H9 (cell line): ENCODE results near the gene COASY. TPM values are rescaled to one million over a fixed set of nuclear protein-coding genes. Genes with fewer than 3 reads are reported as not detected.

ENCODE experiments used
- DNase-seq: peaks from one replicate; pipeline ENCODE4 v3.0.0-alpha.2; 2017
- H2AFZ ChIP-seq: one replicate; pipeline ENCODE4 v1.6.1; 2013; ENCODE audit warnings: mild to moderate bottlenecking, low read length, control low read depth, moderate library complexity
- H2AK5ac ChIP-seq: 2 replicates; pipeline ENCODE4 v1.6.1; 2013; ENCODE audit warnings: low read length, control low read depth, mixed read lengths; ENCODE audit not compliant: insufficient read length
- H2BK120ac ChIP-seq: one replicate; pipeline ENCODE4 v1.6.1; 2013; ENCODE audit warnings: low read depth, mild to moderate bottlenecking, low read length, control low read depth, inconsistent platforms; ENCODE audit not compliant: poor library complexity, severe bottlenecking
- H2BK12ac ChIP-seq: 2 replicates; pipeline ENCODE4 v1.6.1; 2013; ENCODE audit warnings: low read length, control low read depth, mixed read lengths, low read depth; ENCODE audit not compliant: insufficient read length
- H2BK15ac ChIP-seq: 2 replicates; pipeline ENCODE4 v1.6.1; 2013; ENCODE audit warnings: low read depth, low read length, control low read depth
- H2BK20ac ChIP-seq: one replicate; pipeline ENCODE4 v1.6.1; 2013; ENCODE audit warnings: low read depth, mild to moderate bottlenecking, low read length, control low read depth, inconsistent platforms; ENCODE audit not compliant: poor library complexity, severe bottlenecking
- H2BK5ac ChIP-seq: 2 replicates; pipeline ENCODE4 v1.6.1; 2013; ENCODE audit warnings: low read length, control low read depth, mixed read lengths; ENCODE audit not compliant: insufficient read length
- H3K14ac ChIP-seq: 2 replicates; pipeline ENCODE4 v1.6.1; 2013; ENCODE audit warnings: low read length, control low read depth; ENCODE audit not compliant: insufficient read depth
- H3K18ac ChIP-seq: 2 replicates; pipeline ENCODE4 v1.6.1; 2013; ENCODE audit warnings: low read depth, mild to moderate bottlenecking, mixed read lengths, low read length, control low read depth; ENCODE audit not compliant: insufficient read length
- H3K23ac ChIP-seq: 2 replicates; pipeline ENCODE4 v1.6.1; 2013; ENCODE audit warnings: low read length, control low read depth, mixed read lengths, low read depth; ENCODE audit not compliant: insufficient read length
- H3K23me2 ChIP-seq: 2 replicates; pipeline ENCODE4 v1.6.1; 2013; ENCODE audit warnings: low read depth, mild to moderate bottlenecking, mixed read lengths, low read length, control low read depth; ENCODE audit not compliant: insufficient read length, poor library complexity, severe bottlenecking
- H3K27ac ChIP-seq: 2 replicates; pipeline ENCODE4 v1.5.1; 2013; ENCODE audit warnings: low read length, control low read depth, mixed read lengths, low read depth; ENCODE audit not compliant: insufficient read length
- H3K27me3 ChIP-seq: 2 replicates; pipeline ENCODE4 v1.6.1; 2013; ENCODE audit warnings: low read length, control low read depth, inconsistent platforms; ENCODE audit not compliant: insufficient read depth
- H3K4ac ChIP-seq: 2 replicates; pipeline ENCODE4 v1.6.1; 2013; ENCODE audit warnings: low read depth, mild to moderate bottlenecking, control low read depth, inconsistent platforms, low read length, moderate library complexity
- H3K4me1 ChIP-seq: 2 replicates; pipeline ENCODE4 v1.6.1; 2013; ENCODE audit warnings: low read length, control low read depth, inconsistent platforms; ENCODE audit not compliant: insufficient read depth
- H3K4me2 ChIP-seq: 2 replicates; pipeline ENCODE4 v1.6.1; 2013; ENCODE audit warnings: low read length, control low read depth, mixed read lengths; ENCODE audit not compliant: insufficient read length, insufficient read depth
- H3K56ac ChIP-seq: 2 replicates; pipeline ENCODE4 v1.6.1; 2013; ENCODE audit warnings: low read depth, mild to moderate bottlenecking, mixed read lengths, low read length, control low read depth; ENCODE audit not compliant: insufficient read length
- H3K79me1 ChIP-seq: 2 replicates; pipeline ENCODE4 v1.6.1; 2013; ENCODE audit warnings: low read depth, mild to moderate bottlenecking, moderate library complexity, low read length, control low read depth, inconsistent platforms; ENCODE audit not compliant: insufficient read depth, poor library complexity, severe bottlenecking
- H3K79me2 ChIP-seq: 2 replicates; pipeline ENCODE4 v1.6.1; 2013; ENCODE audit warnings: low read length, control low read depth, inconsistent platforms; ENCODE audit not compliant: insufficient read depth
- H3K9ac ChIP-seq: 2 replicates; pipeline ENCODE4 v1.6.1; 2013; ENCODE audit warnings: low read length, control low read depth, mixed read lengths; ENCODE audit not compliant: insufficient read length; ENCODE audit errors: extremely low read depth
- H3K9me3 ChIP-seq: one replicate; pipeline ENCODE4 v1.6.1; 2013; ENCODE audit warnings: low read depth, low read length, inconsistent platforms; ENCODE audit not compliant: control insufficient read depth
- H3T11ph ChIP-seq: one replicate; pipeline ENCODE4 v1.6.1; 2013; ENCODE audit warnings: mild to moderate bottlenecking, low read length, control low read depth, inconsistent platforms
- H4K20me1 ChIP-seq: one replicate; pipeline ENCODE4 v1.6.1; 2013; ENCODE audit not compliant: control insufficient read depth, insufficient read length, insufficient read depth
- H4K5ac ChIP-seq: 2 replicates; pipeline ENCODE4 v1.6.1; 2013; ENCODE audit warnings: low read depth, mild to moderate bottlenecking, mixed read lengths, low read length, control low read depth; ENCODE audit not compliant: insufficient read length
- H4K8ac ChIP-seq: replicated peaks from 2 replicates; pipeline ENCODE4 v1.6.1; 2013; ENCODE audit warnings: low read length, control low read depth, mixed read lengths, low read depth; ENCODE audit not compliant: insufficient read length
- H4K91ac ChIP-seq: 2 replicates; pipeline ENCODE4 v1.6.1; 2013; ENCODE audit warnings: low read depth, mild to moderate bottlenecking, moderate library complexity, mixed read lengths, low read length, control low read depth; ENCODE audit not compliant: insufficient read length
- H3K27ac Mint-ChIP-seq, 3 experiments: 2 replicates in 2 of 3; 3 replicates in 1 of 3; pipeline ENCODE4 v1.8.0; 2020 to 2021; ENCODE audit warnings: mixed read lengths in 3 of 3, mild to moderate bottlenecking in 1 of 3, moderate library complexity in 1 of 3
- H3K27me3 Mint-ChIP-seq: 2 replicates; pipeline ENCODE4 v1.8.0; 2021; ENCODE audit warnings: low read depth, mild to moderate bottlenecking, moderate library complexity, mixed read lengths
- H3K36me3 Mint-ChIP-seq, 3 experiments: 2 replicates in 2 of 3; 3 replicates in 1 of 3; pipeline ENCODE4 v1.8.0; 2020 to 2021; ENCODE audit warnings: low read depth in 3 of 3, mixed read lengths in 3 of 3; ENCODE audit not compliant: insufficient read depth in 1 of 3
- H3K4me1 Mint-ChIP-seq, 2 experiments: 2 replicates each; pipeline ENCODE4 v1.8.0; 2020; ENCODE audit warnings: mixed read lengths in 2 of 2
- H3K4me3 Mint-ChIP-seq, 2 experiments: 2 replicates in 1 of 2; 3 replicates in 1 of 2; pipeline ENCODE4 v1.8.0; 2020 to 2021; ENCODE audit warnings: mild to moderate bottlenecking in 2 of 2, mixed read lengths in 2 of 2, moderate library complexity in 1 of 2
- H3K9me3 Mint-ChIP-seq, 2 experiments: 2 replicates in 1 of 2; 3 replicates in 1 of 2; pipeline ENCODE4 v1.8.0; 2020; ENCODE audit warnings: mild to moderate bottlenecking in 2 of 2, mixed read lengths in 2 of 2, moderate library complexity in 1 of 2
- CTCF ChIP-seq: fragments of 200-600 bp; sonication (generic); conservative IDR thresholded peaks from 3 replicates; pipeline ENCODE4 v1.8.0; 2021; ENCODE audit warnings: antibody characterized with exemption, mild to moderate bottlenecking
- WGBS: extraction: QIAGEN DNeasy Blood & Tissue Kit; methylation state at CpG from one replicate; pipeline ENCODE4 v1.1.7; 2013; ENCODE audit warnings: missing lambda C conversion rate, low lambda C conversion rate, mixed read lengths; ENCODE audit not compliant: insufficient read length; ENCODE audit errors: extremely low coverage; 5-methylcytosine and 5-hydroxymethylcytosine counted together
- total RNA-seq: library from RNA; stranded (reverse); gene quantifications from 2 replicates; pipeline ENCODE4 v1.2.1, GENCODE V29; 2021

Gene COASY
- total RNA-seq, 1 experiment from 2014 or later: 84.1 TPM

- H3K14ac ChIP-seq: no peak overlapping the region
- no peaks in the 10 kb centered on the region for H3K27me3 ChIP-seq
- no peak overlapping the region for H4K5ac ChIP-seq
- H3K23me2 ChIP-seq: peaks cover 16% of the 10 kb centered on the region
- Mint-ChIP-seq H3K9me3 (no peaks in the 10 kb centered on the region), H3K4me1 (peaks cover 17 to 25% of the 10 kb centered on the region in 2 experiments), H3K27me3 (no peaks in the 10 kb centered on the region), H3K36me3 (peaks cover 6 to 38% (median 30%) of the 10 kb centered on the region in 3 experiments), H3K4me3 (peak overlapping the region; percentile 94 to 95), H3K27ac (no peak overlapping the region)
- no peak overlapping the region for H4K8ac ChIP-seq
- no peak overlapping the region for H2BK120ac ChIP-seq
- no peaks in the 10 kb centered on the region for H4K20me1 ChIP-seq
- H2AFZ ChIP-seq: no peak overlapping the region
- H3K9me3 ChIP-seq: no peaks in the 10 kb centered on the region
- no peak overlapping the region for H3K23ac ChIP-seq
- no peak overlapping the region for H3K9ac ChIP-seq
- H2BK15ac ChIP-seq: no peak overlapping the region
- no peak overlapping the region for H2BK20ac ChIP-seq
- H3K79me2 ChIP-seq: peaks cover 7% of the 10 kb centered on the region; the same call in 1 of the 2 replicates
- peaks cover 2% of the 10 kb centered on the region; the same call in 1 of the 2 replicates for H3K4me1 ChIP-seq
- H4K91ac ChIP-seq: no peak overlapping the region
- H3K79me1 ChIP-seq: peaks cover 4% of the 10 kb centered on the region
- no peak overlapping the region for H2BK5ac ChIP-seq
- no peak overlapping the region for H2AK5ac ChIP-seq
- H3K27ac ChIP-seq: no peak overlapping the region
- TF ChIP-seq CTCF: no peak
- no peak overlapping the region for H3K18ac ChIP-seq
- no peak overlapping the region for H3K4ac ChIP-seq
- H3K56ac ChIP-seq: no peak overlapping the region
- no peak overlapping the region for H3T11ph ChIP-seq
- no CpG with 5 or more reads among the region's 9 CpGs for WGBS
- H2BK12ac ChIP-seq: no peak overlapping the region
- DNase-seq: no peak
- no peak overlapping the region for H3K4me2 ChIP-seq
Measured at GRCh38 chr17:42563950-42564349, 2.0 kb downstream of the COASY start.
